NT2/D1 (cell line): Measurements from ENCODE around the gene MX1.
A peak's percentile ranks its signal among the peaks of the same experiment; 100 is the strongest.

Experiments
- DNase-seq: peaks from one replicate; pipeline ENCODE4 v3.0.0-alpha.2; 2011; ENCODE audit warnings: low read depth, low spot score
- H3K27me3 ChIP-seq: 2 replicates; pipeline ENCODE4 v1.6.0; 2011; ENCODE audit warnings: mild to moderate bottlenecking; ENCODE audit not compliant: insufficient read length, insufficient read depth
- H3K36me3 ChIP-seq: 2 replicates; pipeline ENCODE4 v1.6.1; 2011; ENCODE audit warnings: mild to moderate bottlenecking, low read length, mixed read lengths; ENCODE audit not compliant: insufficient read depth, insufficient read length
- H3K4me1 ChIP-seq: 2 replicates; pipeline ENCODE4 v1.5.1; 2011; ENCODE audit not compliant: insufficient read depth, insufficient read length
- H3K4me3 ChIP-seq: 2 replicates; pipeline ENCODE4 v1.5.1; 2011; ENCODE audit warnings: low read depth; ENCODE audit not compliant: insufficient read length
- H3K9ac ChIP-seq: 2 replicates; pipeline ENCODE4 v1.6.0; 2011; ENCODE audit warnings: low read depth; ENCODE audit not compliant: insufficient read length
- H3K9me3 ChIP-seq: 2 replicates; pipeline ENCODE4 v1.5.1; 2011; ENCODE audit warnings: mild to moderate bottlenecking, low read length; ENCODE audit not compliant: insufficient read depth
- SUZ12 ChIP-seq: IDR thresholded peaks from 2 replicates; pipeline ENCODE4 v1.6.1; 2011; ENCODE audit not compliant: insufficient read length, insufficient read depth; ENCODE audit errors: extremely low read depth
- YY1 ChIP-seq: IDR thresholded peaks from 2 replicates; pipeline ENCODE4 v1.6.1; 2011; ENCODE audit not compliant: insufficient read length, insufficient read depth
- ZNF274 ChIP-seq: IDR thresholded peaks from 2 replicates; pipeline ENCODE4 v1.6.1; 2011; ENCODE audit warnings: mild to moderate bottlenecking, low read depth, low read length

MX1 gene

DNA sequence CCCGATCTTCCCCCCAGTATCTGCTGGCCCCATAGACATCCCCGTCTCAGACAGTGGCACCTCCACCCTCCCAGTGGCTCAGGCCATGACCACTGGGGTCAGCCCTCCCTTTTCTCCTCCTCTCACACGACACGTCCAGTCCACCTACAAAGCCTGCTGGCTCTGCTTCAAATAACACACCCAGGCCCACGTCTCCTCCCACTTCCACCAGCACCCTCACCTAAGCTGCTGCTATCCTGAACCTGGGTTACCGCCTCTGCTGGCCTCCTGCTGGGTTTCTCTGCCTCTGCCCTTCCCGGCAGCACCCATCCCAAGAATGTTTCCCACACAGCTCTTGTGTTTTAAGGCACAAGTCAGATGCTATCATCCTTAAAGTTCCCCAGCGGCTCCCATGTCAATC lies 38.2 kb upstream of the MX1 start:
- no peaks in the 10 kb centered on the region for H3K4me1 ChIP-seq
- DNase-seq = no peak
- H3K4me3 ChIP-seq = no peak overlapping the region
- H3K36me3 ChIP-seq = peaks cover 2% of the 10 kb centered on the region
- TF ChIP-seq YY1 (no peak), ZNF274 (no peak), SUZ12 (no peak)
- no peaks in the 10 kb centered on the region; the same call in 1 of the 2 replicates for H3K9me3 ChIP-seq
- no peaks in the 10 kb centered on the region for H3K27me3 ChIP-seq
- H3K9ac ChIP-seq = no peak overlapping the region

DNA sequence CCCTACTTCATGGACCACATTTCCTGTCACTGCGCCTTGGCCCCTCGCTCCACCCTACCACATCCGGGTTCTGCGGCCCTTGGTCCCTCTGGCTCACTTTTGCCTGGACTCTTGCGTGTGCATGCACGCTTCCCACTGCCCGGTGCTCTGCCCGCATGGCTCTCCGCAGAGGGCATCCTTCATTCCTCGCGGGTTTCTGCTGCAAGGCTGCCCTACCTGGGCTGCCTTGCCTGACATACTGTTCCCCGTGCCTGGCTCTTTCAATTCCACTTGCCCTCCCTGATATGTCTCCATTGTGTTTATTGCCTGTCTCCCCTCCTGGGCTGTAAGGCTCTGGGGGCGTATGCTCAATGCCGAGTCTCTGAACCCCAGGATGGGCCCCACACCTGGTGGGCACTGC lies 37.8 kb upstream of the MX1 start:
- H3K4me3 ChIP-seq = no peak overlapping the region
- H3K9me3 ChIP-seq = no peaks in the 10 kb centered on the region; the same call in 1 of the 2 replicates
- no peaks in the 10 kb centered on the region for H3K4me1 ChIP-seq
- no peak for TF ChIP-seq SUZ12
- TF ChIP-seq YY1 = no peak
- no peak for TF ChIP-seq ZNF274
- H3K27me3 ChIP-seq = no peaks in the 10 kb centered on the region
- H3K36me3 ChIP-seq = no peaks in the 10 kb centered on the region
- no peak for DNase-seq
- no peak overlapping the region for H3K9ac ChIP-seq

DNA sequence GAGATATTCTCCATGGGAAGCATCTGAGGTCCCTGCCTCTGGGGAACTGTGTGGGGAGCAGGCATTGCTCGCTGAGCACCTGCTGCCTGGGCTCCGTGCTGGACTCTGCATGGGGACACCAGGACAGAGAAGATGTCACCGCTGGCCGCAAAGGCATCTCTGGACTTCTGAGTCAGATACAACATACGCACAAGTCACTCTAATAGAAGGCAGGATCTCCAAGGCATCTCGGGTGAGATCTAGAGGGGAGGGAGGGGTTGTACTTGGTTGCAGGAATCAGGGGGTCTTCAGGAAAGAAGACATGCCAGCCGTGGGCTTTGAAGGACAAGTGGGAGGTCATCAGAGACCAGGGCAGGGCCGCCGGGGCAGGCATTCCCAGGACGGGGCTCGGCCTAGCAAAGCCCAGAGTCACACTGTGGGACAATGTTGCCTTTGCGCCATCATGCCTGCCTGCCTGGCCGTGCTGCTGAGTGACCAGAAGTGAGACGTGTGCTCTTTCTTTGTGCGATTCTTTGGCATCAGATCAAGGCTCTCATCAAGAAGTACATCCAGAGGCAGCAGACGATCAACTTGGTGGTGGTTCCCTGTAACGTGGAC lies 35.9 kb upstream of the MX1 start:
- Histone ChIP-seq H3K9ac (no peak overlapping the region), H3K36me3 (no peaks in the 10 kb centered on the region), H3K4me3 (no peak overlapping the region), H3K4me1 (no peaks in the 10 kb centered on the region), H3K9me3 (no peaks in the 10 kb centered on the region), H3K27me3 (no peaks in the 10 kb centered on the region)
- TF ChIP-seq YY1 (no peak), ZNF274 (no peak)
- DNase-seq = no peak

DNA sequence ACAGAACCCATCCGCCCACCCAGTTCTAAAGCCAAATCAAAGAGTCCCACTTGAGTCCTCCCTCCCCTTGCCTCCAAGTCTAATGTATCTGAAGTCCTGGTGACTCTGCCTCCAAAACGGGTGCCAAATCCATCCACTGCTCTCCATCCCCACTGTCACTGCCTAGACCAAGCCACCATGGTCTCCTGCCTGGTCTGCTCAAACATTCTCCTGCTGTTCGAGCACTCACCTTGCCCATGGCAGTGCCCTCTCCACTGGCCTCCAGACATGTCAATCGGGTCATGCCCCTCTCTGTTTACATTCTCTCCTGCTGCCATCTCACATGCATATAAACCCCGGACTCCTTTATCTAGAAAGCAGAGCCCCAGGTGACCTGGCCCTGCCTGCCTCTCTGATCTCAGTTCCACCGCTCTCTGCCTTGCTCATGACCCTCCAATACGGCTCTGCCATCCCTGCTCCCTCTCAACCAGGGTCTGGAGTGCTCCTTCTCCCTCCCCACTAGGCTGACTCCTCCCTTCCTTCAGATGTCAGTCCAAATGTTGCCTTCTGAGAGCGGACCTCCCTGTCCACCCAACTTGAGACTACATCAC lies 32.1 kb upstream of the MX1 start:
- no peaks in the 10 kb centered on the region for H3K27me3 ChIP-seq
- no peak for TF ChIP-seq ZNF274
- no peak for TF ChIP-seq YY1
- no peak for TF ChIP-seq SUZ12
- no peak overlapping the region for H3K4me3 ChIP-seq
- no peak overlapping the region for H3K9ac ChIP-seq
- no peaks in the 10 kb centered on the region for H3K9me3 ChIP-seq
- no peak for DNase-seq
- peaks cover 14% of the 10 kb centered on the region for H3K36me3 ChIP-seq
- peaks cover 12% of the 10 kb centered on the region for H3K4me1 ChIP-seq

DNA sequence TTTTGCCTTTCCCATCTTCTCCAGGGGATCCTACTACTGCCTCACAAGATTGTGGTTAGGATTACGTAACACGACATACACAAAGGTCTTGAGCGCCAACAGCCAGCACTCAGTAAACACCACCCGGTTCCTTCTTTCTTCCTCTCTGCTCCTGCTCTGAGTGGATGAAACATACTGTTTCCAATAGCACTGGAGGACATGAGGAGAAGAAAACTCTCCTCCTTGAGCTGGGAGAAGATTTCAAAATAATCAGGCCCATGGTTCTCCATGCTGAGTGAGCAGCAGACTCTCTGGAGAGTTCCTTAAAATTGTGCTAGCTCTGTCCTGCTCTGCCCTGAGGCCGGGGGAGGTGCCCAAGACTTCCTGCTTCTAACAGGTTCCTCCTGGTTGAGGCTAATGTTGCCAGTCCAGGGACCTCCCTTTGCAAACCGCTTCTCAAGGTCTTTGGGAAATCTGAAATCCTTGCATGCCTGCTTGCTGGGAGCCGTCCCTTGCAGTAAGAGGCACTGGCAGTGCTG lies 29.4 kb upstream of the MX1 start:
- peaks cover 22% of the 10 kb centered on the region for H3K36me3 ChIP-seq
- H3K9me3 ChIP-seq = no peaks in the 10 kb centered on the region
- H3K4me3 ChIP-seq = no peak overlapping the region
- TF ChIP-seq SUZ12 (no peak), ZNF274 (no peak), YY1 (no peak)
- peak overlapping the region; percentile 11 for H3K9ac ChIP-seq
- H3K27me3 ChIP-seq = no peaks in the 10 kb centered on the region
- DNase-seq = no peak
- peaks cover 12% of the 10 kb centered on the region for H3K4me1 ChIP-seq

DNA sequence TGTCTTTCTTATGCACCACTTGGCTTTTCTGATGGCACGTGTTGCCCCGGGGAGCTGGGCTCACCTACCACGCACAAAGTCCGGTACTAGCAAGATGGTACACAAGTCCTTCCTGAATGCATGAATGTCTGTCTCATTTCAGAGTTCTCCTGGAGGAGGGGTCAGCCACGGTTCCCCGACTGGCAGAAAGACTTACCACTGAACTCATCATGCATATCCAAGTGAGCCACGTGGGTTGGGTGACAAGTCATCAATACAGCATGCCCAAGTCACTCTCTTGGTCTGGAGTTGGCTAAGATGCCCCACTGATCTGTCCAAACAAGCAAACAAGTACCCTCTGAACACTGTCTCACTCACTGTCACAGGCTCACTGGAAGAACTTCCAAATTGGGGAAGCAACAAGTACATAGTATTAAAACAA lies 28.6 kb upstream of the MX1 start:
- H3K4me1 ChIP-seq = peaks cover 12% of the 10 kb centered on the region
- peaks cover 27% of the 10 kb centered on the region for H3K36me3 ChIP-seq
- no peaks in the 10 kb centered on the region for H3K27me3 ChIP-seq
- no peak overlapping the region for H3K4me3 ChIP-seq
- DNase-seq = no peak
- no peaks in the 10 kb centered on the region for H3K9me3 ChIP-seq
- no peak for TF ChIP-seq YY1
- TF ChIP-seq SUZ12 = no peak
- no peak for TF ChIP-seq ZNF274
- H3K9ac ChIP-seq = no peak overlapping the region

DNA sequence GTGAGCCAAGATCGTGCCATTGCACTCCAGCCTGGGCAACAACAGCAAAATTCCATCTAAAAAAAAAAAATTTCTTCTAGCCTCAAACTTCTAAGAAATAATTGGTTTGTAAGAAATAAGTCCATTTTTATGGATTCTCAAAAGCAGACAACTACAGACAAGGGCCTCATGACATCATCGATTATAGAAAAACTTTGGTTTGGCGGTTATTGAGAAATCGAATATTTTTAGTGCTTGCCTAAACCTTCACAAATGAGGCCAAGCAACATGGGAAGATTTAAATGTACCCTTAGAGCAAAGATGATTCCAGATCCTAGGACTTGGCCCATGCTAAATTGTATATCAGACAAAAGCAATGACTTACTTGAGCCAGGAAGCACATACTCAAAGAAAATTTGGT lies 27.8 kb upstream of the MX1 start:
- H3K27me3 ChIP-seq = no peaks in the 10 kb centered on the region
- peaks cover 32% of the 10 kb centered on the region for H3K36me3 ChIP-seq
- DNase-seq = no peak
- H3K9ac ChIP-seq = no peak overlapping the region
- no peak overlapping the region for H3K4me3 ChIP-seq
- peaks cover 12% of the 10 kb centered on the region for H3K4me1 ChIP-seq
- no peak for TF ChIP-seq SUZ12
- no peak for TF ChIP-seq YY1
- no peak for TF ChIP-seq ZNF274
- H3K9me3 ChIP-seq = no peaks in the 10 kb centered on the region
